Left ventricle myocardium superior (tissue), 1 donor: Measurements from ENCODE around the gene SPDEF. TPM values are rescaled to one million over a fixed set of nuclear protein-coding genes. Genes with fewer than 3 reads are reported as not detected.

Experiments used
- ATAC-seq: fragments of 200-7000 bp; cut with Tn5 transposase; one replicate; pipeline ENCODE4 v1.9.1; 2020; ENCODE audit warnings: mild to moderate bottlenecking, moderate library complexity
- DNase-seq: peaks from one replicate; pipeline ENCODE4 v3.0.0-alpha.2; 2020
- intact Hi-C: fragments of 100-400 bp; cut with micrococcal nuclease; formaldehyde crosslinking; loops from one replicate; pipeline ENCODE4 v1.11.0; 2022
- total RNA-seq: library from RNA; stranded (reverse); fragmentation: NEBNext Ultra II Directional; extraction: Animal tissue kit (Norgen Biotek cat#: 25700); gene quantifications from one replicate; pipeline ENCODE4 v1.2.1, GENCODE V29; 2021
- donor health status: DM: no; HTN: yes; CAD: no; lungs with severe emphysema.

SPDEF gene
- total RNA-seq, 1 donor from 2014 or later = not detected

DNA sequence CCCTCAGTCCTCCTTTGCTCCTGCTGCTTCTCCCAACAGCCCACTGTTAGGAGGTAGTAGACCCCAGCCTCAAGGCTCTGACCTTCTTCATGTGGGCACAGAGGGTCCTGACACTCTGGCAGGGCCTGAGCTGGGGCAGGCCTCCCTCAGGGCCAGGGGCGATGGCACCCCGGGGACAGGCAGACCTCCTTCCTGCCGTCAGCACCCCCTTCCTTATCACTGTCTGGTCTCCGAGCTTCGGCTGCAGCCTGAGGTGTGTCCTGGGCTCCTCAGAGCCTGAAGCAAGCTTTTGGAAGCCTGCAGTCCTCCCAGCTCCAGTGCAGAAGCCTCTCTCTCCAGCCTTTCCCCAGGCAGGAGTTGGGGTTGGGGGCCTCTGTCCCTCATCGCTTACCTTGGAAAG, 22.0 kb downstream of the SPDEF start:
- intact Hi-C loops = no loop called here
- no peak for DNase-seq
- ATAC-seq = no peak

DNA sequence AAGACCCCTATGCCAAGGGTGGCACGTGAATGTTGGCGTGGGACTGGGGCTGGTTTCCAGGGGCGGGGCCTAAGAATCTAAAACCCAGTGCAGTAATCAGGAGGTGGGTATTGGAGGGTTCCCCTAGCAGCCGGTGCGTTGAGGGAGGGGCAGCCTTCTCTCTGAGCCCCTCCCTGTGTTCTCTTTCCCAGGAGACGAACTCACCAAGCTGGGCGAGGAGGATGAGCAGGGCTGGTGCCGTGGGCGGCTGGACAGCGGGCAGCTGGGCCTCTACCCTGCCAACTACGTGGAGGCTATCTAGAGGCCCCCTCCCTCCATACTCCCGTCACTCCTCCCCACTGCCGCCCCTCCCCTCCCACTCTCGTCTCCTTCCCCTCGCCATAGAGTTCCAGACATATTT, 23.9 kb downstream of the SPDEF start:
- intact Hi-C loops = no loop called here
- DNase-seq (no peak), ATAC-seq (no peak)

DNA sequence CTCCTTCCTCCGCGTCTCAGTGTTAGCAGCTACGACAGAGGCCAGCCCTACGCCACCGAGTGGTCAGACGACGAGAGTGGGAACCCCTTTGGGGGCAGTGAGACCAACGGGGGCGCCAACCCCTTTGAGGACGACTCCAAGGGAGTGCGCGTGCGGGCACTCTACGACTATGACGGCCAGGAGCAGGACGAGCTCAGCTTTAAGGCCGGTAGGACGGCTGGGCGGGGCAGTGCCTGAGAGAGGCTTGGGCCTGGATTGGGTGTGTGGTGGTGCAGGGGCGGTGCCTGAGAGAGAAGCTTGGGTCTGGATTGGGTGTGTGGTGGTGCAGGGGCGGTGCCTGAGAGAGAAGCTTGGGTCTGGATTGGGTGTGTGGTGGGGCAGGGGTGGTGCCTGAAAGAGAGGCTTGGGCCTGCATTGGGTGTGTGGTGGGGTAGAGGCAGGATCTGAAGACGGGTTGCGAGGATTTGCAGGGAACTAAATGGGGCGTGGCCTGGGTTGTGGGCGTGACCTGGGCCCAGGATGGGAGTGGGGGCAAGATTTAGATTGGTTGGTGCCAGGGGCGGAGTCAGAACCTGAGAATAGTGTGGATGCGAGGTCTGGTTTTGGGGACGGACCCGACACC, 24.4 kb downstream of the SPDEF start:
- intact Hi-C loops = no loop called here
- peak; percentile 52 for DNase-seq

DNA sequence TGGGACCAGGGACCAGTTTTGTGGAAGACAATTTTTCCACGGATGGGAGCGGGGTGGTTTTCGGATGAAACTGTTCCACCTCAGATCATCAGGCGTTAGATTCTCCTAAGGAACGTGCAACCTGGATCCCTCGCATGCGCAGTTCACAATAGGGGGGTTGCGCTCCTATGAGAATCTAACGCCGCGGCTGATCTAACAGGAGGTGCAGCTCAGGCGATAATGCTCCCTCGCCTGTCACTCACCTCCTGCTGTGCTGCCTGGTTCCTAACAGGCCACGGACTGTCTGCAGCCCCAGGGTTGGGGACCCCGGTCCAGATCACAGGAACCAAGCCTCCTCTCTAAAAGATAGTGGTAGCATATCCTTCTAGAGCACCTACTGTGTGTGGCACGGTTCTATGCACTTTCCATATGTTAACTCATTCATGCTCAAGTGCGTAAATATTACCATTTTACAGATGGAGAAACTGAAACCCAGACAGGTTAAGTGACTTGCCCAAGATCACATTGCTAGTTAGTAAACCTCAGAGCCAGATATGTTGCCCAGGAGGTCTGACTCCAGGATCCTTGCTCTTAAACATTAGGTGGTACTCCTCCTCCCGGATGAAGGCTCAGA, 25.3 kb downstream of the SPDEF start:
- intact Hi-C loops = no loop called here
- no peak for ATAC-seq
- no peak for DNase-seq

More for the DNA sequence above, 24.4 kb downstream of the SPDEF start:
- ATAC-seq = peak; percentile 8

DNA sequence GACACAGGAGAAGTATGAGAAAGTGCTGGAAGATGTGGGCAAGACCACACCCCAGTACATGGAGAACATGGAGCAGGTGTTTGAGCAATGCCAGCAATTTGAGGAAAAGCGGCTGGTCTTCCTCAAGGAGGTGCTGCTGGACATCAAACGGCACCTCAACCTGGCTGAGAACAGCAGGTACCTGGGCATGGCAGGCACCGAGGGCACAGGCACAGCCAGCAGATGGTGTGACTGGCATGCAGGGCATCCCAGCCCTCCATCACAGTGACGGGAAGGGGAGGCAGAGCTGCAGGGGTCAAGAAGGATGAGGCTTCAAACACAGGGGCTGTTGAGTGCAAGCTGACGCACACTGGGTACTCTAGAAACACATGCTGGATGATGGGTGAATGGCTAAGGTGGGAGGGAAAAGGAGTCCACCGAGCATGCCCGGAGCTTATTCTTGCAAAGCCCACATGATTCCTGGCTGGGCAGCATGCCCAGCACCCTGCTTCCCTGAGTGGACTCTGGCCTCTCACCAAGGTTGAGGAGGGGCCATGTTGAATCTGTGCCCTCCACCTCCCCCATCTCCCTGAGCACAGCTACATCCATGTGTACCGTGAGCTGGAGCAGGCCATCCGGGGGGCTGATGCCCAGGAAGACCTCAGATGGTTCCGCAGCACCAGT, 26.3 kb downstream of the SPDEF start:
- intact Hi-C loops = loop anchor here (5.0 kb wide), 1 partner anchor 78 kb away; no protein-coding TSS in a partner anchor
- ATAC-seq = peak; percentile 30
- DNase-seq = peak; percentile 70

DNA sequence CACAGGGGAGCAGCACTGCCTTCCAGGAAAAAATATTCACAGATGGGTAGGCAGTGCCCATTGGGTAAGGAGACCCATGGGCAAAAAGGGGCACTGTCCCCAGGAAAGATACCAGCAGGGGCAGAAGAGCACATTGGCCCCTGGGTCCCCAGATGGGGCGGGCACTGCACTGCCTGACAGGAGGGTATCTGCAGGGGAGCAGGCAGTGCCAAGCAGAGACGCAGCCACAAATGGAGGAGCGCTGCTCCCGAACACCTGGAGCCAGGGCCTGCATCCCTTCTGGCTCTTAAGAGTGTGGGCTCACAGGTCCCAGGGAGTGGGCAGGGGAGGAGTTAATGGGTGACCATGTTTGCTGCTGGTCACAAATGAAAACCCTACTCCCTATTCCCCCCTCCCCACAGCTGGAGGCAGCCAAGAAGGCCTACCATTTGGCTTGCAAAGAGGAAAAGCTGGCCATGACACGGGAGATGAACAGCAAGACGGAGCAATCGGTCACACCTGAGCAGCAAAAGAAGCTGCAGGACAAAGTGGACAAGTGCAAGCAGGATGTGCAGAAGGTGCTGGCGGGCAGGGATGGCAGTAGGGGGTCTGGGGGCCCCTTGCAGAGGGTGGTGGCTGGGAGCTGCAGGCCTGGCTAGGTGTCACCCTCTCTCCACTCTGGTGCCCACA, 27.0 kb downstream of the SPDEF start:
- DNase-seq = peak; percentile 15
- intact Hi-C loops = loop anchor here (5.0 kb wide), 1 partner anchor 78 kb away; no protein-coding TSS in a partner anchor
- no peak for ATAC-seq

DNA sequence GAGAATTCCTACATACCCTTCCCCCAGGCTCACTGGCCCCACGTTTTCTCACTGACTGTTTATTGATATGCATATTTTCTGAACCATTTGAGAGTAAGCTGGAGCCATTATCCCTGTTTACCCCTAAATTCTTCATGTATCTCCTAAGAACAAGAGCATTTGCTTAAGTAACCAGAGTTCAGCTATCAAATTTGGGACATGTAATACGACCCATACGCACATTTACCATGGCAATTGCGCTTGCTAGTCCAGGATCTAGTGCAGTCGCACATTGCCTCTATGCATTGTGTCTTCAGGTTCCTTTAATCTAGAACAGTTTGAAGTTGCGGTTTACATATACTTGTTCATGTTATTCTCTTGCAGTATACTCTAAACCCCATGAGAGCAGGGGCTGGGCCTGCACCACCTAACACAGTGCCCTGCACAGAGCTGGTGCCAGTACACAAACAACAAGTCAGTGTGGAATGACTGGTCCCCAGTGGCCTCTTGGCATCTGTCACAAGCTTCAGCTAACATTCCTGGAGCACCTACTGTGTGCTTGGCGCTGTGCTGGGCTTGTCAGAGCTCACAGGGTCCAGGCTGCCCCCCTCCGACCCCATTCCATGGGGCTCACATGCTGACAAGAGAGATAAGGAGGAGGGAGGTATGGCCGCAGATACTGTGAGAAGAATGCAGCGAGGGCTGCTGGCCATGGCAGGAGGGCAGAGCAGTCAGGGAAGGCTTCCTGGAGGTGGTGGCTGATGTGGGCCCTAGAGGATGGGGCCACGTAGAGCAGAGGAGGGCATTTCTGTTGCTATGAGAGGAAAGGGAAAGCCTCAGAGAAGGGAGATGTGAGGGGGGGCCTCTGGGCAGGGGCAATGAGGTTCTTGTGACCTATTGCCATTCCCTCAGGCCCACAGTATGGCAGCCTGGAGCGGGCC, 28.1 kb downstream of the SPDEF start:
- ATAC-seq = no peak
- no peak for DNase-seq
- intact Hi-C loops = loop anchor here (5.0 kb wide), 1 partner anchor 79 kb away; no protein-coding TSS in a partner anchor

DNA sequence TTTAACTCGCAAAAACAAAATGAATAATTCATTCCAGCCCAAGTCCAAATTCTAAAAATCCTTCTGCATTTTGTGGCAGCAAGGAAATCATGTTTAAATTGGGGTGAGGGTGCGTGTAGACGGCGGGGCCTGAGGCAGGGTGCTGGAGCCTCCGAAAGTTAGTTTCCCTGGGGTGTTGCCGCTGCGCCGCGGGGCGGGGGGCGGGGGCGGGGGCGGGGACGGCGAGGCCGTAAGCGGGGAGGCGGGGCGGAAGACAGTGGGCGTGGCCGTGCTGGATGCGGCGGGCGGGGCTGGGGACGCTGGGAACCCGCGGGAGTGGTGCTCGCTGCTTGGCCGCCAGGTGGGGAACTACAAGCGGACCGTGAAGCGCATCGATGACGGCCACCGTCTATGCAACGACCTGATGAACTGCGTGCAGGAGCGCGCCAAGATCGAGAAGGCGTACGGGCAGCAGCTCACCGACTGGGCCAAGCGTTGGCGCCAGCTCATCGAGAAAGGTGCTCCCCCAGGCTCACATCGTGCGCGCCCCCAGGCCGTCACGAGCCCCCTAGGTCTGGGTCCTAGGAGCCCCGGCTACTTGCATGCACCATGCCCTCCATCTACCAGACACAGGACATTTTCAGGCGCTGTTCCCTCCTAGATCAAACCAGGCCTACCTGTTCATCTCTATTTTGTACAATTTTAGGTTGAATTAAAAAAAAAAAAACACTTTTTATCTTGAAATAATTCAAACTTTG, 29.0 kb downstream of the SPDEF start:
- intact Hi-C loops = loop anchor here (5.0 kb wide), 1 partner anchor 80 kb away; no protein-coding TSS in a partner anchor
- DNase-seq = peak; percentile 98
- peak; percentile 95 for ATAC-seq

DNA sequence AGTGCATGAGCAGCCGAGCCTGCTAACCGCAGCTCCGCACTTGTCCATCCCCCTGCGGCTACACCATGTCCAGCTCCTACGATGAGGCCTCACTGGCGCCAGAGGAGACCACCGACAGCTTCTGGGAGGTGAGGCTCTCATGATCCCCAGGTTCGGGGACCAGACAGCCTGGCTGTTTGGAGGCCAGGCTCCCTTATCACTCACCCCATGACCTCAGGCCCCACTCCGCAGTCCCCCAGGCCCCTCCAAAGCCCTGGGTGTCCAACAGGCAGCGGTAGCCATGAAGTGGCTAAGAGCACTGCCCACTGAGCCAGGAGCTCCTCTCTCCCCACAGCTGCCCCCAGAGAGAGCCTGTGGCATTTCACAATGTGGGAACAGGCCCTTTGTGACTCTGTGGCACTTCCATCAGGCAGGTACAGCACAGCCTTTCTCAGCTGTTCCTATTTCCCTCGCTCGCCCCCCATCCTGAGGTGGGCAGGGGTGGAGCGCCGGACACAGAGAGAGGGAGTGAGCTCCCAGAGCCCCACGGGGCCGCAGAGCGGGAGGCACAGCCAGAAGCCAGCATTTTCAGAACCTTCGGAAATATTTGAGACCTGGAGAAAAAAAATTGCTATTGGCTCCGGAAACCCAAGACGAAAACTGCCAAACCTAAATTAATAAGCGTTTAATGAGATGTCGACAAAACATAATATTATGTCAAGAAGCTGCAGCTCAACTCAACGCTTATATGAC, 29.7 kb downstream of the SPDEF start:
- intact Hi-C loops = loop anchor here (5.0 kb wide), 1 partner anchor 81 kb away; no protein-coding TSS in a partner anchor
- ATAC-seq (peak; percentile 11), DNase-seq (no peak)

DNA sequence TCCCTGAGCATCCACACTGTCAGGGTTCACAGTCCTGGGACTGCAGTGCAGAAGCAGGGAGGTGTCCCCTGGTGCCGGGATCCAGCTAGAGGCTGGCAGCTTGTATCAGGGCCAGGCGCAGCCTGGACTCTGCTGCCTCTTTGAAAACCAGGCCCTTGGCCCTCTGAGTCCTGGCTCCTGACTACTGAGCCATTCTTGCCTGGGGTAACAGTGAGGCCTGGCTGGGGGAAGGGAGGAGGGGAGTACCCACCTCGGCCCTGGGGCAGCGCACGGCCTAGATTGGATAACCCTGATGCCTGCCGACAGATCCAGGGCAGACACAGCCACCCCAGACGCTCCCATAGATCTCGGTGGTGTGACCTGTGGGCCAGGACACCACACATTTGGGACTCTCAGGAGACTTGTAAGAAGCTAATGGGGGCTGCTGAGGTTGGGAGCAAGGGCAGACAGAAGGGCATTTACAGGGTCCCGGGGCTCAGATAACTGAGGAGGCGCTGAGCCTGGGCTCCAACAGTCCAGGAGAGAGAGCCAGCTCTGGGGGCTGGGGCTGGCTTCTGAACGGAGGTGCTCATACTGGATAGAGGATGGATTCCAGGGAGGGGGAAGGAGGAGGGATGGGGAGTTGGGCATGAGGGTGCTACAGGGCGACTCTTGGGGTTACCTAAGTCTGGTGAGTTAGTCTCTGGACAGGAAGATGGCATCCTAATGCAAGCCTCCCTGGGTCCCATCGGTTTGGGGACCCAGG, 30.5 kb downstream of the SPDEF start:
- no peak for DNase-seq
- intact Hi-C loops = loop anchor here (5.0 kb wide), 1 partner anchor 82 kb away; no protein-coding TSS in a partner anchor
- ATAC-seq = no peak

DNA sequence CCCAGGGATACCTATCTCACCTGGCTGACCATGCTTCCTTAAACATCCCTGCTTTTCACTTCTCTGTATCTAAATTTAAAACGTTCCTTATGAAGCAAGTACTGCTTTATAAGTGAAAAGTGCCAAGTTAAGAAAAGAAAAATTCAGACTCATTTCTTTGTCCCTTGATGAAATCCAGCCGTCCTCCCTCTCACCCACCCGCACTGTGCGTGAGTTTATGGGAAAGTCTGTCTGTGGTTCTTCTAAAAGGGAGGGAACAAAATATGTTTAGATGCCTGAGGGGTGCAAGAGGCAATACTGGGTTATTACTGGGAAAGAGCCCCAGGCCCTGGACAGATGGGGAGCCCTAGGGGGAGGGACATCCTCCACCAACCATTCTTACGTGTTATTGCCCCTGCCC, 31.2 kb downstream of the SPDEF start:
- intact Hi-C loops = loop anchor here (5.0 kb wide), 1 partner anchor 82 kb away; no protein-coding TSS in a partner anchor
- DNase-seq (no peak), ATAC-seq (no peak)

DNA sequence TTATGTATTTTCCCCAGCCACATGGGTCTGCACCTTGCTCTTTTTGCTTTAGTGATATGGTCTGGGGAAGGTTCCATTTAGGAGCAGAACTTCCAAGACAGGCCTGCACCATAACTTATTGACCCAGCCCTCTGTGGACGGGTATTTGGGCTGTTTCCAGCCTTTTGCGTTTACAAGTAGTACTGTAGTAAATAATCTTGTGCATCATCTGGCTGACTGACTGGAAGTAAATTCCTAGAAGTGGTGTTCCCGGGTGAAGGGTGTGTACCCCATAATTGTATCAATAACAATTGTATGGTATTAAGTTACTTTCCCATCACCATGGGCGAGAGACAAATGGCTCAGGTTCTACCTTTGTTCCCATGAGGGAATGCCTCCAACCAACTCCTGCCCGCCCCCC, 31.6 kb downstream of the SPDEF start:
- DNase-seq (no peak), ATAC-seq (no peak)
- intact Hi-C loops = no loop called here

DNA sequence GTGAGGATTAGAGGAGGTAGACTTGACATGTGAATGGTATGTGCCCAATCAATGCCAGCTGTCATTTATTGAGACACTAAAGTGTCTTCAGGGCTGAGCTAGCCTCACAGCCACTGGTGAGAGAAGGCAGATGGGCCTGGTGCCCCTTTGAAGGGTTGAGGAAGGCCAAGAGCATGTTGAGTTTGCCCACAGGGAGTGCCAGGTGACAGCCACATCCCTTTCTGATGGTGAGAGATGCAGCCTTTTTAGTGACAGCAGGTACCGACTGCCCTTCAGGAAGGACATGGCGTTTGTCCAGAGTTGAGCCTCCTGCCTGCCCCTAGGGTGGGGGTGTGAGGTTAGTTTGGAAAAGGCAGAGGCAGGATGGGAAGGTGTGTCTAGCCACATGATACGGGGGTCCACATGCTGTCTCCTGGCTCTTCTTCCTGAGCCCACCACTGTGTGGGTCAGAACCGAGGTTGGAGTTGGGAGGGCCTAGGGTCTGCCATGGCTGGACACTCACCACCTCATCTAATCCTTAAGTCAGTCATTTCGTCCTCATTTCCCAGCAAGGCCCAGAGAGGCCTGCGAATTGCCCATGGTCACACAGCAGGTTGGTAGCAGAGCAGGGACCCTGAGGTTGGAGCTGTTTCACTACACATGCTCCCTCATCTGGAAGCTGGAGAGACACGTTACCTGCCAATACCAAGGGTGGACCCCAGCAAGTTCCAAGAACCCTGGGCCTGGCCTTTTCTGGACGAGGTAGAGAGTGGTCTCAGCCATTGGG, 32.5 kb downstream of the SPDEF start:
- intact Hi-C loops = no loop called here
- DNase-seq = no peak

DNA sequence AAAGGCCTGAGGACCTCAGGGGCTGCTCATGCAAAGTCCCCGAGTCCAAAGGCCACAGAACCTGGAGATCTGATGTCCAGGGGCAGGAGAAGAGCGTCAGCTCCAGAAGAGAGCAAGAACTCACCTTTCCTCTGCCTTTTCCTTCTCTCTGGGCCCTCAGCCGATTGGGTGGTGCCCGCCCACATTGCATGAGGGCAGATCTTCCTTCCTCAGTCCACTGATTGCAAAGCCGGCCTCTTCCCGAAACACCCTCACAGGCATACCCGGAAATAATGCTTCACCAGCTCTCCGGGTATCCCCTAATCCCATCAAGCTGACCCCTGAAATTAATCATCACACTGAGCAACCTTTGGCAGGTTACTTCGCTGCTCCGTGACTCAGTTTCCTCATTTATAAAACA, 33.4 kb downstream of the SPDEF start:
- no peak for DNase-seq
- no peak for ATAC-seq
- intact Hi-C loops = no loop called here

More for the DNA sequence above, 32.5 kb downstream of the SPDEF start:
- ATAC-seq = no peak

DNA sequence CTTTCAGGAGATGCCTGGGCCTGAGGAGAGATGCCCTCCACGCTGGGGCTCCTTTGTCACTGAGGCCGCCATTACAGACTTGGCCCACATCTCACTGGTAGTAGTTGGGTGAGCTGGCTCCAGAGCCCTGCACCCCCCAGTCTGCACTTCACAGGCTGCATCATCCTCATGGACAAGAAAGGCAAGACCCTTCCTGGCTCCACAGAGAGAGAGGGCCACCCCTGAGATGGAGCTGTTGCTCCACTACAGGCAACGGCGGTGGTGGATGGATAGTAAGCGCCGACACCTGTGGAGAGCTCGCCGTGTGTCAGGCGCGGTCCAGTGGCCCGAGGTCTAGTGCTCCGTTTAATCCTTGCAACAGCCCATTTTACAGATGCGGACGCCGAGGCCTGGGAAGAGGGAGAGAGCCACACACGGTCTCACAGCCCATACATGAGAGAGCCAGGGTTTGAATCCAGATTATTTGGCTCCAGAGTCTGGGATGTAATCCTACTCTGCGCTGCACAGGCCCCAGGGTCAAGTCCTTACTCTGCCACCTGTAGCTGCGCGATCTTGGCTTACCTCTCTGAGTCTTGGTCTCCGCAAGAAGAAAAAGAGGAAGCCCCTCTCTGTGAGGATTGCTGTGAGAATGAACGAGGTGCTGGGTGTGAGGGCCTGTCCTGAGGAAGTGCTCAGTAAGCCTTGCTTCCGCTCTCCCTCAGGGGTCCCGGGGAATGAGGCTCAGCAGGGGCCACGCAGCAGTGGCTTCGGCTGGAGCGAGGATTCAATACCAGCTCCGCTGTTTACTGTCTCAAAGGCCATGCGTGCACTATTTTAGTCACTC, 34.5 kb downstream of the SPDEF start:
- DNase-seq (no peak), ATAC-seq (no peak)
- intact Hi-C loops = no loop called here
